ENCODE measurements around the gene RAB11FIP5.
A peak's percentile ranks its signal among the peaks of the same experiment; 100 is the strongest.

DNA sequence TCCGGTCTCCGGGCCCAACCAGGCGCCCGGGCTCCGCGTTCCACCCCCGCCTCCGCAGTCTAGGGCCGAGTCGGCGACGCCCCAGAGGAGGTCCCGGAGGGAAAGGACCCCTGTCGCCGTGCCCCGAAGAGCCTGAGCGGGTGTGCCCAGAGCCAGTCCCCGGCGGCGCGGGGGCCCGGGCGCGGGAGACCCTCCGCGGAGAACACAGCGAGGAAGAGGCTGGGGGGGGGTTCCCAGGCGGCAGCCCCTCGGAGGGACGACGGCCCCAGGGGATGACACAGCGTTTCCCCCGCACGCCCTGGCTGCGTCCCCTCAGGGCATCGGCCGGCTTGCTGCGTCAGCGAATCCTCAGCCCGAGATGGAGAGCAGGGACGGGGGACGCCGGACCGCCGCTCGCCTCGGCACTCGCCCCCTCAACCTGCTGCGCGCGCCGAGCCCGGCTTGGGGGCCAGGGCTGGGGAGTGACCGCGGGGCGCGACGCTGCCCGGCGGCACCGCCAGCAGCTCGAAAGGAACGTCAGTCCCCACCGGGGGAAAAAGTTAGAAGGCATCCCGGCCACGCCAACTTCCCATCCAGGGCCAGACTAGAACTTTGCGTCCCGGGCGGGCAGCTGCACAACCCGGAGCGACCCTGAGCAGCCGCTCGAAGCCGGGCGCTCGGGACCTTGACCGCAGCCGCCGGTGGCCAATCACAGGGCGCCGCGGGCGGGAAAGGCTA lies 41.9 kb downstream of the RAB11FIP5 start:
- peak in 1 of 4 donors; percentile 10 for TF ChIP-seq POLR2A (IDR thresholded peaks at IDR 0.05)
- TF ChIP-seq POLR2AphosphoS5 (IDR thresholded peaks at IDR 0.05) = peak in 2 of 3 donors; percentile 47 to 56
- TF ChIP-seq, protein P1, sequence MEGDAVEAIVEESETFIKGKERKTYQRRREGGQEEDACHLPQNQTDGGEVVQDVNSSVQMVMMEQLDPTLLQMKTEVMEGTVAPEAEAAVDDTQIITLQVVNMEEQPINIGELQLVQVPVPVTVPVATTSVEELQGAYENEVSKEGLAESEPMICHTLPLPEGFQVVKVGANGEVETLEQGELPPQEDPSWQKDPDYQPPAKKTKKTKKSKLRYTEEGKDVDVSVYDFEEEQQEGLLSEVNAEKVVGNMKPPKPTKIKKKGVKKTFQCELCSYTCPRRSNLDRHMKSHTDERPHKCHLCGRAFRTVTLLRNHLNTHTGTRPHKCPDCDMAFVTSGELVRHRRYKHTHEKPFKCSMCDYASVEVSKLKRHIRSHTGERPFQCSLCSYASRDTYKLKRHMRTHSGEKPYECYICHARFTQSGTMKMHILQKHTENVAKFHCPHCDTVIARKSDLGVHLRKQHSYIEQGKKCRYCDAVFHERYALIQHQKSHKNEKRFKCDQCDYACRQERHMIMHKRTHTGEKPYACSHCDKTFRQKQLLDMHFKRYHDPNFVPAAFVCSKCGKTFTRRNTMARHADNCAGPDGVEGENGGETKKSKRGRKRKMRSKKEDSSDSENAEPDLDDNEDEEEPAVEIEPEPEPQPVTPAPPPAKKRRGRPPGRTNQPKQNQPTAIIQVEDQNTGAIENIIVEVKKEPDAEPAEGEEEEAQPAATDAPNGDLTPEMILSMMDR (IDR thresholded peaks at IDR 0.05) = no peak

Data from stomach (tissue), 4 donors.